Mucosa of rectum (tissue), 2 donors: ENCODE data around the gene FMNL1.
"Not testable (repeated sequence)": the region's sequence is repeated elsewhere in the genome, so short reads cannot be mapped to it uniquely, and the experiment has no call there.

ENCODE experiments used
- H3K27ac ChIP-seq, 2 donors: one replicate each; pipeline ENCODE4 v1.7.0; 2013; ENCODE audit warnings: inconsistent platforms in 2 of 2, low read depth in 2 of 2, low read length in 2 of 2
- H3K27me3 ChIP-seq, 2 donors: one replicate each; pipeline ENCODE4 v1.7.0; 2013; ENCODE audit warnings: low read length in 2 of 2; ENCODE audit not compliant: control insufficient read depth in 2 of 2, insufficient read depth in 2 of 2
- H3K36me3 ChIP-seq, 2 donors: one replicate each; pipeline ENCODE4 v1.7.0; 2013; ENCODE audit warnings: low read length in 2 of 2; ENCODE audit not compliant: control insufficient read depth in 2 of 2, insufficient read depth in 2 of 2
- H3K4me1 ChIP-seq, 2 donors: one replicate each; pipeline ENCODE4 v1.7.0; 2013; ENCODE audit warnings: low read length in 2 of 2, mild to moderate bottlenecking in 1 of 2; ENCODE audit not compliant: control insufficient read depth in 2 of 2, insufficient read depth in 2 of 2
- H3K4me3 ChIP-seq, 2 donors: one replicate each; pipeline ENCODE4 v1.7.0; 2013; ENCODE audit warnings: low read length in 2 of 2
- H3K9ac ChIP-seq, 2 donors: one replicate each; pipeline ENCODE4 v1.7.0; 2013; ENCODE audit warnings: low read length in 2 of 2, low read depth in 1 of 2, mild to moderate bottlenecking in 1 of 2
- H3K9me3 ChIP-seq, 2 donors: one replicate each; pipeline ENCODE4 v1.7.0; 2013; ENCODE audit warnings: low read length in 2 of 2; ENCODE audit not compliant: control insufficient read depth in 2 of 2
- donor health status: healthy.
- donor health status: Normal muscosa, but diverticular disease.

FMNL1 gene

DNA sequence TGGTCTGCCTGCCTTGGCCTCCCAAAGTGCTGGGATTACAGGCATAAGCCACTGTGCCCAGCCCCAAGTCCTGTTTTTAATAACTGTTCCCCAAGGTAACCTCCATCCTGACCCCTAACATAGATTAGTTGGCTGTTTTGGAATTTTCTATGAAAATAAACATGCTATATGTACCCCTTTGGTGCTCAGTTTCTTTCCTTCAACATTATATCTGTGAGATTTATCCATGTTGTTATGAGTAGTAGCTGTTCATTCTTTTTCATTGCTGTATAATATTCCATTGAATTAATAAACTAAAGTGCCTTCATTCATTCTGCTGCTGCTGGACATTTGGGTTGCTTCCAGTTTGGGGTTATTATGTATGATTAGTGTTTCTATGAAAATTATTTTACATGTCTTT is 26.3 kb upstream of the FMNL1 start:
- Histone ChIP-seq H3K27me3 (no peaks in the 10 kb centered on the region), H3K9me3 (no peaks in the 10 kb centered on the region), H3K36me3 (no peaks in the 10 kb centered on the region), H3K4me1 (peaks cover 6 to 7% of the 10 kb centered on the region in 2 donors), H3K9ac (no peak overlapping the region), H3K4me3 (no peak overlapping the region), H3K27ac (no peak overlapping the region)

GRCh38 chr17:45197108-45197507 is 24.6 kb upstream of the FMNL1 start:
- no peak overlapping the region for H3K27ac ChIP-seq
- H3K9ac ChIP-seq, result no peak overlapping the region
- H3K4me3 ChIP-seq, result no peak overlapping the region
- peaks cover 6 to 7% of the 10 kb centered on the region in 2 donors for H3K4me1 ChIP-seq
- H3K36me3 ChIP-seq, result no peaks in the 10 kb centered on the region
- H3K27me3 ChIP-seq, result no peaks in the 10 kb centered on the region
- no peaks in the 10 kb centered on the region for H3K9me3 ChIP-seq

DNA sequence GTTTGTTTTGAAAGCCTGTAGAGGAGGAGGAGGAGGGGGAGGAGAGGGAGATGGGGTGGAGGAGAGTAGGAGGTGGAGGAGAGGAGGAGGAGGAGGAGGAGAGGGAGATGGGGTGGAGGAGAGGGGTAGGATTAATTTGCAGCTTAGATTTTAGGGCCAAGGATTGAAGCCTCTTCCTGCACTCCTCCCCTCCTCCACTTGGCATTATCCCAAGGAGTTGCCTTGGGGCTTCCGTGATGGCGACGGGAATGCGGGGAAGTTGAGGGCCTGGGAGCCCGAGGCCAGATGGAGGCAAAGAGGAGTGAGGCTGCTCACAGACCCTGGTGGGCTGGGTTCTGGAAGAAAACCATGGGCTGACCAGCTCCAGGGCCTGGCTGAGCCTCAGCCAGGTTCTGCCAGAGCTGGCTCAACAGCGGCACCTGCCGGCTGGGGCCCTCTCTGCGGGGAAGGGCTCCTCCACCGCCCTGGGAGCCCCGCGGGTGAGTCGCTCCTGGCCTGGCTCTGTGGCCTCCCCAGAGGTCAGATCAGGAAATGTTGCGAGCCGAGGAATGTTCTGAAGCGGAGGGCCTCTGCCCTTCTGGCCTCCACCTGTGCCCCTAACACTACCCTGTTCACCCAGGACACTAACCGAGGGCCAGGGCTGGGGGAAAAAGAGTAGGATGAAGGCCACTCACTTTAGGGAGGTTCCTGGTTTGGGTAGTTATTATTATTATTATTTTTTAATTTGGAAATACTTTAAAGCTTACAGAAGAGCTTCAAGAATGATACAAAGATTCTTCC is 23.9 kb upstream of the FMNL1 start:
- Histone ChIP-seq H3K4me3 (peak overlapping the region in 1 of 2 donors; percentile 26), H3K27ac (no peak overlapping the region), H3K36me3 (no peaks in the 10 kb centered on the region), H3K9ac (peak overlapping the region; percentile 58 to 63), H3K9me3 (no peaks in the 10 kb centered on the region), H3K27me3 (no peaks in the 10 kb centered on the region), H3K4me1 (peaks cover 6 to 7% of the 10 kb centered on the region in 2 donors)

DNA sequence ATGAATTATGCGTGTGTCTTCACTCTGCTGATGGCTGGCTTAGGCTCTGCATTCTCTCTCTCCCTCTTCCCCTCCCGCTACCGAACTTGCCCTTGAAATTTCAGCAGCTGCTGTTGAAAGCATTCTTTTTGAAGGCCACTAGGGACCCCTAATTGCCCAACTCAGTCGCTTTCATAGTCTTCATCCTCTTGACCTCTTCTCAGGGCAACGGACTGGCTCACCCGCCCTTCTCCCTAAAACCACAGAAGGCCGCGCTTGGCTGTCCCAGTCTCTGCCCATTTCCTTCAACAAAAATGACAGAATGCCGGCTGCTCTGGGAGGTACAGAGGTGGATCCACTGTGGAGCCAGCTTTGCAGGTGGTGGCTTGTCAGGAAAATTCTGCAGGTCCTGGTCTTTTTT is 21.0 kb upstream of the FMNL1 start:
- Histone ChIP-seq H3K27ac (no peak overlapping the region), H3K4me1 (peaks cover 6 to 7% of the 10 kb centered on the region in 2 donors), H3K4me3 (no peak overlapping the region), H3K27me3 (no peaks in the 10 kb centered on the region), H3K9ac (no peak overlapping the region), H3K9me3 (no peaks in the 10 kb centered on the region), H3K36me3 (no peaks in the 10 kb centered on the region)

DNA sequence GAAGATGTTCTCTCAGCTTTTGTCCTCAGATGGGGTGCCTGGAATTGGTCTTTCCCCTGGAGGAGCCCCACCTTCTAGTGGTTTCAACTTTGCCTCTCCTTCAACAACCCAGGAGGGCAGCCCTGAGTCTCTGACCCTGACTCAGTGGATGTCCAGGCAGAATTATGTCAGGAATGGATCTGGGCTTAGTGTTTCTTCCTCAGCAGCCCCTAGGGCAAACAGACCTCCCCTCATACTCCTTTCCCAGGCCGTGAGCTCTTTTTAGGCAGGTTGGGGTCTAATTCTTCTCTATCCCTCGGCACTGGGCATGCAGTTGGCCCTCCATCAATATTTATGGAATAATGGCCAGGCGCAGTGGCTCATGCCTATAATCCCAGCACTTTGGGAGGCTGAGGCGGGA is 20.2 kb upstream of the FMNL1 start:
- no peaks in the 10 kb centered on the region for H3K27me3 ChIP-seq
- no peaks in the 10 kb centered on the region for H3K36me3 ChIP-seq
- no peak overlapping the region for H3K4me3 ChIP-seq
- H3K27ac ChIP-seq, result no peak overlapping the region
- H3K4me1 ChIP-seq, result peaks cover 6 to 7% of the 10 kb centered on the region in 2 donors
- no peak overlapping the region for H3K9ac ChIP-seq
- no peaks in the 10 kb centered on the region for H3K9me3 ChIP-seq

DNA sequence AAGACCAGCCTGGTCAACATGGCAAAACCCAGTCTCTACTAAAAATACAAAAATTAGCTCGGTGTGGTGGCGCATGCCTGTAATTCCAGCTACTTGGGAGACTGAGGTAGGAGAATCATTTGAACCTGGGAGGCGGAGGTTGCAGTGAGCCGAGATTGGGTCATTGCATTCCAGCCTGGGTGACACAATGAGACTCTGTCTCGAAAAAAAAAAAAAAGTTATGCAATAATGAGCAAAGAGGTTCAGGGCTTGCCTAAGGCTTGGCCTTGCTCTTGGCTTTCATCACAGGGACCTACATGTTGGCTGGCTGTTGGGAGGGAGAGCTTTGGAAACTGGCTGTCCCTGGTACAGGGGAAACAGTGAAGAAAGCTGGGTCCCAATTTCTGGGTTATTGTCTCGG is 19.8 kb upstream of the FMNL1 start:
- H3K27me3 ChIP-seq, H3K4me1 ChIP-seq, H3K27ac ChIP-seq, H3K9me3 ChIP-seq, H3K4me3 ChIP-seq, H3K9ac ChIP-seq, H3K36me3 ChIP-seq: not testable (repeated sequence)

DNA sequence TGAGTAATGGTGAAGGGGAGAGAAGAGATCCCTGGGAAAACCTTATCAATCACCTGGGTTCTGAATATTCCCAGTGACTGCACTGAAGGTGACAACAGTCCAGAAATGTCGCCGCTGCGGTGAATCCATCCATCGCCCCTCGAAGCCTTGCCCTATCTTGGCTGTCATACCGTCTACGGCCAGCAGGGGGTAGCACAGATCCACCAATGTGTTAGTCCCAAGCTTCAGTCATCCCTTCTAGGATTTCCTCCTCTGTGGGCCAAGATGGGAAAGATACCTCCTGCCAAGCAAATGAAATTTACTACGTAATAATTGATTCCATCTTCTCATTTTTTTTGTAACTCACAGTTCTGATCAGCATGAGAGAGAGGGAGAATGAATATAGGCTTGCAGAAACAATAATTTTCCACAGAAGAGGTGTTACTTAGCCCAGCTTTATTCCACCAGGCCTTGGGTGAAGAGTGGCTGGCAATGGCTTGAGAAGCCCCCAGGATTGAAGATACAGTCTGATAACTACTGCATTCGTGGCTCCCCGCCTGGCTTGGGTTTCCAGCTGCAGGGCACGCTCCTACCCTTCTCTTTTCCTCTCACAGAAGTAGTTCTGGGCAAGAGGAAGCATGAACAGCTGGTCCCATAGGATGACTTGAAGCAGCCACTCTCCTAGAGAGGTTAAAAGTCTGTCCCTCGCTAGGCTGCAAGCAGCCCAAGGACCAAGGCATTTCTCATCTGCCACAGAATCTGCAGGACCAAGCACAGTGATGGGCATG is 2.6 kb upstream of the FMNL1 start:
- Histone ChIP-seq H3K9ac (no peak overlapping the region), H3K9me3 (no peaks in the 10 kb centered on the region), H3K4me1 (peaks cover 12% of the 10 kb centered on the region in 2 donors), H3K36me3 (no peaks in the 10 kb centered on the region), H3K27ac (no peak overlapping the region), H3K4me3 (no peak overlapping the region), H3K27me3 (peaks cover 2 to 9% of the 10 kb centered on the region in 2 donors)

- H3K36me3 ChIP-seq, result no peaks in the 10 kb centered on the region
- H3K9me3 ChIP-seq, result no peaks in the 10 kb centered on the region
- no peak overlapping the region for H3K9ac ChIP-seq
- peaks cover 16 to 18% of the 10 kb centered on the region in 2 donors for H3K4me1 ChIP-seq
- peaks cover 2 to 9% of the 10 kb centered on the region in 2 donors for H3K27me3 ChIP-seq
- H3K4me3 ChIP-seq, result no peak overlapping the region
- H3K27ac ChIP-seq, result no peak overlapping the region
These were observed 1.6 kb upstream of the FMNL1 start for GRCh38 chr17:45220079-45220478.

- Histone ChIP-seq H3K9ac (peak overlapping the region in 1 of 2 donors; percentile 64), H3K27ac (peak overlapping the region; percentile 48 to 88), H3K9me3 (no peaks in the 10 kb centered on the region), H3K27me3 (peaks cover 2 to 9% of the 10 kb centered on the region in 2 donors), H3K4me1 (peaks cover 21 to 25% of the 10 kb centered on the region in 2 donors), H3K36me3 (no peaks in the 10 kb centered on the region), H3K4me3 (peak overlapping the region in 1 of 2 donors; percentile 53)
These were observed 266 bp downstream of the FMNL1 start for GRCh38 chr17:45222014-45222288.

GRCh38 chr17:45222289-45222995 is 757 bp downstream of the FMNL1 start:
- Histone ChIP-seq H3K36me3 (no peaks in the 10 kb centered on the region), H3K4me3 (peak overlapping the region; percentile 44 to 72), H3K27me3 (peaks cover 2 to 9% of the 10 kb centered on the region in 2 donors), H3K9me3 (no peaks in the 10 kb centered on the region), H3K4me1 (peaks cover 25 to 29% of the 10 kb centered on the region in 2 donors), H3K9ac (peak overlapping the region; percentile 56 to 64), H3K27ac (peak overlapping the region; percentile 48 to 88)
